NB4 (cell line): Measurements from ENCODE around the gene CCDC121.
A peak's percentile ranks its signal among the peaks of the same experiment; 100 is the strongest.

Experiments used
- DNase-seq: peaks from one replicate; pipeline ENCODE4 v3.0.0; 2010; ENCODE audit warnings: low read depth
- H3K4me3 ChIP-seq: one replicate; pipeline ENCODE4 v1.5.1; 2011; ENCODE audit warnings: mild to moderate bottlenecking, low read depth, low read length, moderate library complexity
- CTCF ChIP-seq: IDR thresholded peaks from one replicate; pipeline ENCODE4 v1.5.1; 2012; ENCODE audit warnings: low read depth, low read length
- MAX ChIP-seq: IDR thresholded peaks from 2 replicates; pipeline ENCODE4 v1.6.1; 2011; ENCODE audit warnings: low read depth, low read length
- MYC ChIP-seq: IDR thresholded peaks from 2 replicates; pipeline ENCODE4 v1.6.1; 2011; ENCODE audit warnings: low read depth, low read length
- POLR2A ChIP-seq: IDR thresholded peaks from 2 replicates; pipeline ENCODE4 v1.6.1; 2011; ENCODE audit warnings: mild to moderate bottlenecking; ENCODE audit not compliant: insufficient read length; ENCODE audit errors: extremely low read depth

CCDC121 gene

GRCh38 chr2:27664154-27664574 lies 35.4 kb upstream of the CCDC121 start:
- TF ChIP-seq CTCF (no peak), MYC (no peak), MAX (no peak), POLR2A (no peak)

GRCh38 chr2:27663285-27664153 lies 34.7 kb upstream of the CCDC121 start, which contains the start of the genes SLC4A1AP and SUPT7L:
SLC4A1AP (plus strand) TSS chr2:27663889; CDS start chr2:27663915, 26 bp downstream.
SUPT7L (minus strand) TSS chr2:27663614; CDS start chr2:27662192, 1,422 bp downstream.
- peak within 1 kb of the TSS; percentile 93 for H3K4me3 ChIP-seq
- TF ChIP-seq CTCF (peak; percentile 5), MAX (no peak), POLR2A (peak; percentile 65), MYC (0 out of 2 replicates have a peak, but pooled peaks have one; percentile 8)
- peak; percentile 90 for DNase-seq

More at GRCh38 chr2:27664154-27664574, 35.4 kb upstream of the CCDC121 start:
- no peak for DNase-seq
- peak overlapping the region; percentile 93 for H3K4me3 ChIP-seq

- no peak overlapping the region for H3K4me3 ChIP-seq
- no peak for TF ChIP-seq CTCF
- no peak for TF ChIP-seq MAX
- TF ChIP-seq POLR2A: no peak
- TF ChIP-seq MYC: no peak
- DNase-seq: no peak
These were observed 32.6 kb upstream of the CCDC121 start for GRCh38 chr2:27661371-27661770.

GRCh38 chr2:27655155-27655951 lies 26.5 kb upstream of the CCDC121 start:
- no peak for DNase-seq

More at GRCh38 chr2:27655155-27655951, 26.5 kb upstream of the CCDC121 start:
- H3K4me3 ChIP-seq: no peak overlapping the region
- TF ChIP-seq CTCF (no peak), MAX (no peak), MYC (no peak), POLR2A (no peak)
